ENCODE results near the gene SCO2.

DNA sequence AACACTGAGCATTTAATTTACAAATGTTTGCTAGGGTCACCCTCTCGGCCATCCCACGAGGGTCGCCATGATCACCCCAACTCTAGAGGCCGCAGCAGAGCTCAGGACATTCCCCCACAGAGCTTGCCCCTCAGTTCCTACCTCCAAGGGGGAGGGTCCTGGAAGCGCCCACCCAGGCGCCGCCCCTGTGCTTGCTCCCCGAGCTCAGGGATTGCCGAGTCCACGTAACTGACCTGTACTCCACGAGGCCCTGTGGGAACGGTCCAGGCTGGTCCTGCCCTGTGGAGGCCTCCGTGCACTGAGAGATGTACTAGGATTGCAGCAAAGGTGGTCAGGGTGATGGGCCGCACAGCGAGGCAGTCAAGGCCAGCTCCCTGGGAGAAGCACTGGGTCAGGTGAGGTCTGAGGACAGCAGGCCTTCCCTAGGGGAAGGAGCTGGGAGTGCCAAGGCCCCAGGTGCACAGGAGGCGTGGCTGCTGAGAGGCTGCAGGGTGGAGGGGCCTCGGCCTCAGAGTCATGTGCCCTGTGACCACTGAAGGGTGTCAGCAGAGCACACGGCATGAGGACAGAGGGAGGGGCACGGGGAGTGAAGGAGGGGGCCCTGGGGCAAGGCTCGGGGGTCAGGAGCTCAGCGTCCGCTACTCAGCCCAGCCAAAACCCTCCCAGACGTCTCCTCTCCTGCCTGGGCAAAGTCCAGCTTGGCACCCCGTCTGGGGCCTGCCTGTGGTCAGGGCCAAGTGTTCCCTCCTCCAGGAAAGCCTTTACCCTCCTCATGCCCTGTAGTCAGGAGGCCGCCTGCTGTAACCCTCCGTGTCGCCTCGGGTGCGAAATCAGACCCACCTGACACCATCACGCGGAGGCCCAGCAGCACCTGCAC is 41.2 kb downstream of the SCO2 start:
- TF ChIP-seq, protein P1, sequence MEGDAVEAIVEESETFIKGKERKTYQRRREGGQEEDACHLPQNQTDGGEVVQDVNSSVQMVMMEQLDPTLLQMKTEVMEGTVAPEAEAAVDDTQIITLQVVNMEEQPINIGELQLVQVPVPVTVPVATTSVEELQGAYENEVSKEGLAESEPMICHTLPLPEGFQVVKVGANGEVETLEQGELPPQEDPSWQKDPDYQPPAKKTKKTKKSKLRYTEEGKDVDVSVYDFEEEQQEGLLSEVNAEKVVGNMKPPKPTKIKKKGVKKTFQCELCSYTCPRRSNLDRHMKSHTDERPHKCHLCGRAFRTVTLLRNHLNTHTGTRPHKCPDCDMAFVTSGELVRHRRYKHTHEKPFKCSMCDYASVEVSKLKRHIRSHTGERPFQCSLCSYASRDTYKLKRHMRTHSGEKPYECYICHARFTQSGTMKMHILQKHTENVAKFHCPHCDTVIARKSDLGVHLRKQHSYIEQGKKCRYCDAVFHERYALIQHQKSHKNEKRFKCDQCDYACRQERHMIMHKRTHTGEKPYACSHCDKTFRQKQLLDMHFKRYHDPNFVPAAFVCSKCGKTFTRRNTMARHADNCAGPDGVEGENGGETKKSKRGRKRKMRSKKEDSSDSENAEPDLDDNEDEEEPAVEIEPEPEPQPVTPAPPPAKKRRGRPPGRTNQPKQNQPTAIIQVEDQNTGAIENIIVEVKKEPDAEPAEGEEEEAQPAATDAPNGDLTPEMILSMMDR (tag by site-specific recombination; IDR thresholded peaks at IDR 0.05) = no peak
- TF ChIP-seq ZNF184 (tag by site-specific recombination; IDR thresholded peaks at IDR 0.05) (no peak), ZBTB17 (tag by site-specific recombination; IDR thresholded peaks at IDR 0.05) (no peak), ZNF529 (tag by site-specific recombination; IDR thresholded peaks at IDR 0.05; ENCODE audit: insufficient replicate concordance) (no peak), ZNF600 (tag by site-specific recombination; IDR thresholded peaks at IDR 0.05) (no peak), ZNF121 (tag by site-specific recombination; IDR thresholded peaks at IDR 0.05) (no peak), ZNF18 (tag by site-specific recombination; IDR thresholded peaks at IDR 0.05) (no peak), SETDB1 (IDR thresholded peaks at IDR 0.05; ENCODE audit: insufficient read length, low read length) (no peak), ZNF510 (tag by site-specific recombination; IDR thresholded peaks at IDR 0.05; ENCODE audit: insufficient replicate concordance) (no peak), REST (tag by site-specific recombination; IDR thresholded peaks at IDR 0.05) (no peak), YY1 (tag by site-specific recombination; IDR thresholded peaks at IDR 0.05) (no peak)
- TF ChIP-seq, protein P2, sequence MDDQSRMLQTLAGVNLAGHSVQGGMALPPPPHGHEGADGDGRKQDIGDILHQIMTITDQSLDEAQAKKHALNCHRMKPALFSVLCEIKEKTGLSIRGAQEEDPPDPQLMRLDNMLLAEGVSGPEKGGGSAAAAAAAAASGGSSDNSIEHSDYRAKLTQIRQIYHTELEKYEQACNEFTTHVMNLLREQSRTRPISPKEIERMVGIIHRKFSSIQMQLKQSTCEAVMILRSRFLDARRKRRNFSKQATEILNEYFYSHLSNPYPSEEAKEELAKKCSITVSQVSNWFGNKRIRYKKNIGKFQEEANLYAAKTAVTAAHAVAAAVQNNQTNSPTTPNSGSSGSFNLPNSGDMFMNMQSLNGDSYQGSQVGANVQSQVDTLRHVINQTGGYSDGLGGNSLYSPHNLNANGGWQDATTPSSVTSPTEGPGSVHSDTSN (CRISPR knock-in tag; IDR thresholded peaks at IDR 0.05) = no peak
